ENCODE results near the gene INHA.

INHA gene

GRCh38 chr2:219574484-219575311 lies 2.6 kb downstream of the INHA start:
- DNase-seq (ENCODE audit: low spot score) = no peak

DNA sequence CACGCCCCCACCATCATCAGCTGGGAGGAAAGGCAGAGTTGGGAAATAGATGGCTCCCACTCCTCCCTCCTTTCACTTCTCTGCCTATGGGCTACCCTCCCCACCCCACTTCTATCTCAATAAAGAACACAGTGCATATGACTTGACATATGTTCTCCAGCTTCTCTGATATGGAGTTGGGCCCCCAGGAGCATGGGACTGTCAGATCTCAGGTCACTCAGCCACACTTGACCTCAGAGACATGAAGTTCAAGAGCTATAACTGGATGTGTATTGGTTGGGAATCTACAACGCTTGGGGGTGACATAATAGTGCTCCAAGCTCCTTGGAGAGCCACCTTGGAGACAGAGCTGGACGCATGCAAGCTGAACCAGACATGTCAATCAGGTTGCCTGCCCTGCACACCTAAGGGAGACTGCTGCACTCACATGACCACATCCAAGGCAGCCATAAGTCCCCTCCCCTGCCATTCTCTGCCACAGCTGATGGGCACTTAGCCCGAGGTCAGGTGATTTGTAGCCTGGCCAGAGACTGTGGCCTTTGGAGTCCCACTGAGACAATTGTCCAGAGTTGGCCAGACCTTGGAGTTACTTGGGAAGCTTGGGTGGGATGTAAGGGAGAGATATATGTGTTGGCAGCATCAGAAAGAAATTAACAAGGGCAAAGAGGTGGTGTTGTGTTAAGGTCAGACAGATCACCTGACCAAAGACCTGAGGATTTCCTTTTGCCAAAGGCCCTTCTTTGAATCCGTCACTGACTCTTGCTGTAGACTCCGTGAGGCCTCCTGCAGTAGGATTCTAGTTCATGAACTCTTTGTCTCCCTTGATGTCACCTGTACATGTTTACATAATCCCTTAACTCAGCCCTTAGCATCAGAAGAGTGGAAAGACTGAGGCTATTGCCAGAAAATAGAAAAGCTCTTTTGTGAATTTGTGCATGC lies 3.7 kb downstream of the INHA start:
- no peak for DNase-seq (ENCODE audit: low spot score)

- DNase-seq (ENCODE audit: low spot score) = no peak
Measured at GRCh38 chr2:219576505-219577388, 4.6 kb downstream of the INHA start.

DNA sequence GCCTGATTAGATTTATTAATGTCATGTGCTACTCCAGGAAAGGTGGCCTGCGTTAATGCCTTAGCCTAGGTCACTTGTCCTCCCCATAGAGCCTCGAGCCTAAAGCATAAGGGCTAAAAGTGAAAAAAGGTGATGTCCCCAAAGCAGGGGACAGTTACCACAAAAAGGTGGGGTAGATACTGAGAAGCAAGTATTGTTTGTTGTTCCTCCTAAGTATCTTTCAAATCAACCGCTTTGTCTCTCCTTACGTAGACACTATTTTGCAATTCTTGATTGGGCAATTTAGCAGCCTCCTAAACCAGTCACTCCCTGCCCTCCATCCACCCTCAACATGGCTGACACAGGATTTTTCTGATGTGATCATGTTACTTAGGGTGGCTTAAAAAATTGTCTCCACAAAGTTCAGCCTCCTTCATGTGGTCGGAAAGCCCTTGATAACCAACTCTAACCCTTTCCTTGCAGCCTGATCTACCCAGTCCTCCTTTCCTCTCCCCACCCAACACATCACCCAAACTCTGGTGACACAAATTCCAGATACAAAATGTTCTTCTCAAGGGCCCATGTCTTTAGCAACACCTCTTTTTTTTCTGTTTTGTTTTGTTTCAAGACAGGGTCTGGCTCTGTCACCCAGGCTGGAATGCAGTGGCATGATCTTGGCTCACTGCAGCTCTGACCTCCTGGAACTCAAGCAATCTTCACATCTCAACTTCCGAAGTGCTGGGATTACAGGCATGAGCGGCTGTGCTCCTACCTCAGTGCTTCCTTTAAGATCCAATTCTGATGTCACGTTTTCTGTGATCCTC lies 6.9 kb downstream of the INHA start:
- no peak for DNase-seq (ENCODE audit: low spot score)

DNA sequence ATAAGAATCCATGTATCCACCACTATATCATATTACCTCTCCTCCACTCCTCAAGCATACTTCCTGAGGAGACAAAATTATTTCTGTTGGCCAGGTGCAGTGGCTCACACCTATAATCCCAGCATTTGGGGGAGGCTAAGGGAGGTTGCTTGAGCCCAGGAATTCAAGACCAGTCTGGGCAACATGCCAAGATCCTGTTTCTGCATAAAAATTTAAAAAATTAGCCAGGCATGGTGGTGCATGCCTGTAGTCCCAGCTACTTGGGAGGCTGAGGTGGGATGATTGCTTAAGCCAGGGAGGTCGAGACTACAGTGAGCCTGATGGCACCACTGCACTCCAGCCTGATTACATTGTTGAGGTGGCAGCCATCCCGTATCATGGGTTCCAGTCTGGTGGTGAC lies 9.2 kb downstream of the INHA start:
- DNase-seq (ENCODE audit: low spot score) = no peak

DNA sequence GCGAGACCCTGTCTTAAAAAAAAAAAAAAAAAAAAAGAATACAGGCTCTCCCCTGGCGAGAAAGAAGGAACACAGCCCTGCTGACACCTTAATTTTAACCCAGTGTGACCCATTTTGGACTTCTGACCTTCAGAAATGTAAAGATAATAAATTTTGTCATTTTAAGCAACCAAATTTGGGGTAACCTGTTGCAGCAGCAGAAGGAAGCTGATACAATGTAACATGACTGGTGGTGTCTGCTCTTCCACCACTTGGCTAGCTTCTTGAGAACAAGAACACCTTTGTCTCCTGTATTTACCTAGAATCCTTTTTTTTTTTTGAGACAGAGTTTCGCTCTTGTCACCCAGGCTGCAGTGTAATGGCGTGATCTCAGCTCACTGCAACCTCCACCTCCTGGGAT lies 19.0 kb downstream of the INHA start:
- DNase-seq (ENCODE audit: low spot score) = no peak

- no peak for DNase-seq (ENCODE audit: low spot score)
Measured at GRCh38 chr2:219592736-219593135, 20.6 kb downstream of the INHA start.

DNA sequence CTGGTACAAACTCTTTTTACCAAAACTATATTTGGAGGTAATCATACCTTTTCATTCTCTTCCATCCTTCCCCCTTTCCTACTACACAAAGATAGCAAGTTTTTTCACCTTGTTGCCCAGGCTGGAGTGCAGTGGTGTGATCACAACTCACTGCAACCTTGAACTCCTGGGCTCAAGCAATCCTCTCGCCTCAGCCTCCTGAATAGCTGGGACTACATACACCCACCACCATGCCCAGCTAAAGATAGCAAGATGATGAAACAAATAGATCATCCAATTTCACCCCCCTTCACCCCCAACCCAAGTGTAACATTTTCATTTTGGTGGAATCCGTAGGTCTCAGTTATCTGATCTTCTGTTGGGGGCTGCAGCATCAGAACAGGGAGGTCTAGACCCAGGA lies 21.0 kb downstream of the INHA start:
- no peak for DNase-seq (ENCODE audit: low spot score)

GRCh38 chr2:219595256-219595655 lies 23.1 kb downstream of the INHA start:
- no peak for DNase-seq (ENCODE audit: low spot score)

DNA sequence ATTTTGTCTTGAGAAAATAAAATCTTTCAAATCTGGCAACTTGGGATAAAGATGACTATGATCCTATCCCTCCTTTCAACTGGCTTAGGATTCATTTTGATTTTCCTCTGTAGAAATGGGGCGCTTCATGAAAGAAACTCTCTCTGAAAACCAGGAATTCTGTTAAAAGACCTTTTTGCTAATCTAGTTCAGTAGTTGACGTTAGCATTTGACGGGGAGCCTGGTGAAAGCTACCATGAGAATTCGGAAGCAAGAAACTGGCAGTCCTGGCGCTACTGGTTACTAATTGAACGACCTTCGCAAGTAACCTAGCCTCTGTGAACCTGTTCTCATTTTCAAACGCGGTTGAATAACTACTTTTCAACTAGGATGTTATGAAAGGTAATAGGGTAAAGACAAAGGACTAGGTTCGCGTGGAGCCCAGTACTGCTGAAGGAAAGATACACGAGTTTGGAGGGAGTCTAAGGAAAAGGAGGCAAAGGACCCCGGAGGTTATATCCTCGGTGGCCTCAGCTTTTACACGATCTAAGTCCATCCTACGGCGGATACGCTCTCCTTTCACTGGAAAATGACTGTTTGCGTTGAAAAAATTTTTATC lies 24.9 kb downstream of the INHA start:
- DNase-seq (ENCODE audit: low spot score) = no peak

- DNase-seq (ENCODE audit: low spot score) = peak; percentile 90
Measured at GRCh38 chr2:219597552-219598307, 25.6 kb downstream of the INHA start, which contains the start of gene STK11IP. TSS of gene STK11IP (plus strand) at chr2:219597857. CDS start at chr2:219598120, 263 bp downstream.

DNA sequence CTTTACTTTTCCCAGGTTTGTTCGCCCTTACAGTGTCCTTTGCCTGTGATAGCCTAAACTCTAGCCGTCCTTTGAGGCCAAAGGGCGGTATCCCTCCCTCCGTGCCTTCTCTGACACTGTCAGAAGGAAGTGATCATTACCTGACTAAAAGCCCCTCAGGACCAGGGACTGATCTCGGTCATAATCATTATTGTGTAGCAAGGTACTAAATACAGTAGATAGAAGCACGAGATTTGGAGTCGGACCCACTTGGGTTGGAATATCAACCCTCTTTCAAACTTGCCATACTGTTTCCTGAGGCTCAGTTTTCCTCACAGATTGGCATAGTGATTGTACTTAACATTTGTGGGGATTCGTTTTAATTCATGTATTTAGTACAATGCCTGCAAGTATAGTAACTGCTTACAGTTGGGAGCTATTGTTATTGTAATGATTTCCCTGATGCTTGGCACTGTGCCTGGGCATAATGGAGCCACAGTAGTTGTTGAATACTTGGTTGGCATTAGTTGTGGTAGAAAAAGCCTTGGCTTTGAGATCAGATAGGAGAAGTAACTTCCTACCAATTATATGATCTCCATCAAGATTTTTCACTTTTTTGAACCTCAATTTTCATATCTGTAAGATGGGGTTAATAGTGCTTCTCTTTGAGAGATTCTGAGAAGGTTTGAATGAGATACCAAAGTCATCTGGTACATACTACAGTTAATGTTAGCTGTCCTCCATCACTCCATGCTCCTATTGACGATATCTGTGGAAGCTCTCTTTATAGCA lies 26.4 kb downstream of the INHA start:
- no peak for DNase-seq (ENCODE audit: low spot score)

- no peak for DNase-seq (ENCODE audit: low spot score)
Measured at GRCh38 chr2:219603771-219604170, 31.7 kb downstream of the INHA start.

DNA sequence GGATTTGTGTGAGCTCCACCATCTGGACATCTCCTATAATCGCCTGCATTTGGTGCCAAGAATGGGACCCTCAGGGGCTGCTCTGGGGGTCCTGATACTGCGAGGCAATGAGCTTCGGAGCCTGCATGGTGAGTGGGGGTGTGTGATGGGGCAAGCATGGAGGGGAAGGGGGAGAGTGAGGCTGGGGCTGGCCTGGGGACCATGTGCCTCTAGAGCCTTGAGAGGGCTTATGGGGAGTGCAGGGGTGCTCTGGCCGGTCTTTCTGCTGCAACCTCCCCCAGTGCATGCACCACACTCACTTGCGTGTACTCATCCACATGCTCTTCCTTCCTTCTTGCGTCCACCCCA lies 33.5 kb downstream of the INHA start:
- DNase-seq (ENCODE audit: low spot score) = no peak

GRCh38 chr2:219607931-219608330 lies 35.8 kb downstream of the INHA start:
- no peak for DNase-seq (ENCODE audit: low spot score)

DNA sequence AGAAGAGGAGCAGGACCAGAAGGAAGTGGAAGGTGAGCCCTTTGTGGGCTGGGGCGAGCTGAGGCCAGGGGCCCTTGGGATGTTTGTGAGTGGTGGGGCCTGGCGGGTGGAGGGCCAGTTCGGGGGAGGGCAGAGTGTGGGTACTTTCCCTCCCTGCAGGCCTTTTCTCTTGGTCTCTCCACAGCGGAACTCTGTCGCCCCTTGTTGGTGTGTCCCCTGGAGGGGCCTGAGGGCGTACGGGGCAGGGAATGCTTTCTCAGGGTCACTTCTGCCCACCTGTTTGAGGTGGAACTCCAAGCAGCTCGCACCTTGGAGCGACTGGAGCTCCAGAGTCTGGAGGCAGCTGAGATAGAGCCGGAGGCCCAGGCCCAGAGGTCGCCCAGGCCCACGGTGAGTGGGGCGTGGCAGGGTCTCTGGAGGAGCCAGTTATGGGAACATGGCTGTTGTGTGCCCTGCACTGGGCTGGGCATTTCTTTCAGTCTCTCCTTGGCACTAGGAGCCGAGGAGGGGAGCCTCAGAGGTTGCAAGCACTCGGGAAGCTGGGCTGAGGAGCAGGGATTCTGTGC lies 36.4 kb downstream of the INHA start:
- DNase-seq (ENCODE audit: low spot score) = no peak

DNA sequence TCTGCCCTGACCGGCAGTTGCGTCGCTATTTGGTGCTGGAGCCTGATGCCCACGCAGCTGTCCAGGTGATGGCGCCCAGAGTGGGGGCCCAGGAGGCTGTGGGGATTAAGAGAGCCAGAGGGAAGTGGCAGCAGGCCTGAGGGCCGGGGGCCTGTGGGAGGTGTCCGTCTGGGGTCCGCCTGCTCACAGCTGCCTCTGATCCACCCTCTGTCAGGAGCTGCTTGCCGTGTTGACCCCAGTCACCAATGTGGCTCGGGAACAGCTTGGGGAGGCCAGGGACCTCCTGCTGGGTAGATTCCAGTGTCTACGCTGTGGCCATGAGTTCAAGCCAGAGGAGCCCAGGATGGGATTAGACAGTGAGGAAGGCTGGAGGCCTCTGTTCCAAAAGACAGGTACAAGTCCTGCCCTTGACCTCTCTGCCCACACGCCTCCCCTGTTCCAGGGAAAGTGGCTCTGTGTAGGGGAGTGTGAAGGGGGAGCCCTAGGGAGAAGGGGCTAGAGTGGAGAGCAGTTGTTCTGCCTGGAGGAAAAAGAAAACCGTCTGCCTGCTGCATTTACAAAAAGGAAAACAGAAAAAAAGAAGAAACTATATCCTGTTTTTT lies 37.1 kb downstream of the INHA start:
- DNase-seq (ENCODE audit: low spot score) = no peak

- no peak for DNase-seq (ENCODE audit: low spot score)
Measured at GRCh38 chr2:219611306-219611705, 39.2 kb downstream of the INHA start.

All from RKO (cell line).